Chondrocyte (in vitro differentiated cells): ENCODE results near the gene NOM1. TPM values are rescaled to one million over a fixed set of nuclear protein-coding genes. Genes with fewer than 3 reads are reported as not detected.
A peak's percentile ranks its signal among the peaks of the same experiment; 100 is the strongest.

Source experiments
- DNase-seq: peaks from one replicate; pipeline ENCODE4 v3.0.0; 2021; ENCODE audit warnings: mixed read lengths, low spot score
- H3K27ac Mint-ChIP-seq: one replicate; pipeline ENCODE4 v1.8.0; 2021; ENCODE audit warnings: mild to moderate bottlenecking, moderate library complexity, mixed read lengths; ENCODE audit not compliant: unreplicated experiment
- H3K27me3 Mint-ChIP-seq: 2 replicates; pipeline ENCODE4 v1.8.0; 2021; ENCODE audit warnings: low read depth, mixed read lengths
- H3K36me3 Mint-ChIP-seq: 2 replicates; pipeline ENCODE4 v1.8.0; 2021; ENCODE audit warnings: low read depth, mixed read lengths
- H3K4me1 Mint-ChIP-seq: 2 replicates; pipeline ENCODE4 v1.8.0; 2021; ENCODE audit warnings: low read depth, mild to moderate bottlenecking, mixed read lengths
- H3K4me3 Mint-ChIP-seq: one replicate; pipeline ENCODE4 v1.8.0; 2021; ENCODE audit warnings: mild to moderate bottlenecking, moderate library complexity, mixed read lengths; ENCODE audit not compliant: unreplicated experiment
- H3K9me3 Mint-ChIP-seq: 2 replicates; pipeline ENCODE4 v1.8.0; 2021; ENCODE audit warnings: low read depth, mixed read lengths
- total RNA-seq: library from RNA; stranded (reverse); gene quantifications from 3 replicates; pipeline ENCODE4 v1.2.1, GENCODE V29; 2021
- TF ChIP-seq, protein P1 (sequence below): fragments of 200-600 bp; sonication (generic); IDR thresholded peaks from 2 replicates; pipeline ENCODE4 v1.5.0; 2021; ENCODE audit warnings: antibody characterized with exemption, mild to moderate bottlenecking, moderate library complexity

NOM1 gene
- total RNA-seq, 1 donor from 2014 or later, result 16.9 TPM

DNA sequence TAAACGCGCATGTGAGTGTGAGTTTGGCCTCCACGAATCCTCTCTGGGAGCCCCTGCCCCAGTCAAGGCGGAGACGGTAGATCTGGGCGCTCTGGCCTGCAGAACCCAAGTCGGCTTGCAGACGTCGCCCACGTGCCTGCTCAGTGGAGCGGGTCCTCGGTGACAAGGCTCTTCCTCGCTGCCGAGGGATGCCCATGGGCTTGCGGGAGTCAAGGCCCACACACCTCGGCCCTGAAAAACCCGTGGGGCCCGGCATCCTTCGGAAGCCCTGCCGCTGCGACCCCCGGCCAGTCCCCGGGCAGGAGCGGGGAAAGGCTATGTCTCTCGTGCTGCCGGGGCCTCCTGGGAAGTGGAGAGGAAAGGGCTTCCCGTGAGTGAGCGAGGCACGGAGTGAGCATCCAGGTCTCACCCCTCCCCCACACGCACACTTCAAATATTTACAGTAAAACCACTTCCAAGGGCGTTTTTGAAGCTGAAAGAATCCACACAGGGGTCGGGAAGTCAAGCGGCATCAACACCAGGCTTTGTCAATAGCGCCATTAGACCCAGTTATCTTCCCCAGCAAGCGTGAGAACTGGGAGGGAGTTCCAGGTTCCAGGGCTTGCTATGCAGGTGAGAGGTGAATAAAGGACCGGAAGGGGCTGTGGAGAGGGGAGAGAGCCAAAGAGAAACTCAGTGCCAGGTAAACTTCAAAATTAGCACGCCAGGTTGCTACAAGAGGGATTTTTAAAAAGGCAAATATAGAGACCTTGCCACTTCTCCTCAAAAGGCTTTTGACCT lies 62.0 kb downstream of the NOM1 start:
- H3K9me3 Mint-ChIP-seq, result no peaks in the 10 kb centered on the region
- TF ChIP-seq, protein P1, sequence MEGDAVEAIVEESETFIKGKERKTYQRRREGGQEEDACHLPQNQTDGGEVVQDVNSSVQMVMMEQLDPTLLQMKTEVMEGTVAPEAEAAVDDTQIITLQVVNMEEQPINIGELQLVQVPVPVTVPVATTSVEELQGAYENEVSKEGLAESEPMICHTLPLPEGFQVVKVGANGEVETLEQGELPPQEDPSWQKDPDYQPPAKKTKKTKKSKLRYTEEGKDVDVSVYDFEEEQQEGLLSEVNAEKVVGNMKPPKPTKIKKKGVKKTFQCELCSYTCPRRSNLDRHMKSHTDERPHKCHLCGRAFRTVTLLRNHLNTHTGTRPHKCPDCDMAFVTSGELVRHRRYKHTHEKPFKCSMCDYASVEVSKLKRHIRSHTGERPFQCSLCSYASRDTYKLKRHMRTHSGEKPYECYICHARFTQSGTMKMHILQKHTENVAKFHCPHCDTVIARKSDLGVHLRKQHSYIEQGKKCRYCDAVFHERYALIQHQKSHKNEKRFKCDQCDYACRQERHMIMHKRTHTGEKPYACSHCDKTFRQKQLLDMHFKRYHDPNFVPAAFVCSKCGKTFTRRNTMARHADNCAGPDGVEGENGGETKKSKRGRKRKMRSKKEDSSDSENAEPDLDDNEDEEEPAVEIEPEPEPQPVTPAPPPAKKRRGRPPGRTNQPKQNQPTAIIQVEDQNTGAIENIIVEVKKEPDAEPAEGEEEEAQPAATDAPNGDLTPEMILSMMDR, result no peak
- no peak for DNase-seq
- peaks cover 6% of the 10 kb centered on the region for H3K4me1 Mint-ChIP-seq
- peaks cover 78% of the 10 kb centered on the region for H3K27me3 Mint-ChIP-seq
- no peak overlapping the region for H3K27ac Mint-ChIP-seq
- no peaks in the 10 kb centered on the region for H3K36me3 Mint-ChIP-seq
- peak overlapping the region; percentile 25 for H3K4me3 Mint-ChIP-seq

DNA sequence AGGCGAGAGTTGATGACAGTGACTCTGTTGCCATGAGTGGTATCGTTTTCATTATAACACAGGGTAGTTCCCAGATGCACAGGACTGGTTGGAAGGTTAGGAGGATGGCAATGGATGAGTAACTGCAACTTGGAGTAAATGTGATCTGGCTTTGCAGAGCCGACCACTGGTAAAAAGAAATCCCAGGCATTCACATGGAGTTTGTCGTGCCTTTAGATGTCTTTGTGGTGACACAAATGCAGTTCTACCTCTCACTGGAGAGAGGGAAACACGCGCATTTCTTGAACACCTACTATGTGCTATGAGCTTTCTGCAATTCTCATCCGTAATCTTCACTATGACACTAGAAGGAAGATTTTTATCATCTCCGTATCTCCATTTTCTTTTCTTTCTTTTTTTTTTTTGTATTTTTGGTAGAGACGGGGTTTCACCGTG lies 62.6 kb downstream of the NOM1 start:
- Mint-ChIP-seq H3K4me3 (no peak overlapping the region), H3K9me3 (no peaks in the 10 kb centered on the region), H3K4me1 (peaks cover 6% of the 10 kb centered on the region), H3K36me3 (no peaks in the 10 kb centered on the region), H3K27me3 (peaks cover 79% of the 10 kb centered on the region), H3K27ac (no peak overlapping the region)
- TF ChIP-seq, protein P1, result no peak
- DNase-seq, result no peak

DNA sequence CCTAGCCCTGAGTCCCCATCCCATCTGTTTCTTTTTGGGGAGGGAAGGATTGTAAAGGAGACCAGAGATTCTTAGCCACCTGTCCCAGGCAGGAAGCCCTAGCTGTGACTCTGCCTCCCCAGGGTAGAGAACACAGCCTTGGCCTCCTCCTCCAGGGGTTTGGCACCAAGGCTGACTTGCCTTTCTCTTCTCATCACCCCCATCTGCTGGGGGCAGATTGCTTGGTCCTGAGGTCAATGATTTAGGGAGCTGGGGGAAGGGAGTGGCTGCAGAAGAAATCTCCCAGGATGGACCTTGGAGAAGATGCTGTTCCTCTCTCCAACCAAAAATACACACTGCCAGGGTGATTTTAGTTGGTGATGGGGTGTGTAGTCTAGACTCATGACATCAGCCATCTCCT lies 63.6 kb downstream of the NOM1 start:
- no peak overlapping the region for H3K4me3 Mint-ChIP-seq
- H3K27me3 Mint-ChIP-seq, result peaks cover 76% of the 10 kb centered on the region
- H3K4me1 Mint-ChIP-seq, result peaks cover 6% of the 10 kb centered on the region
- H3K27ac Mint-ChIP-seq, result no peak overlapping the region
- TF ChIP-seq, protein P1, result no peak
- H3K36me3 Mint-ChIP-seq, result no peaks in the 10 kb centered on the region
- no peaks in the 10 kb centered on the region for H3K9me3 Mint-ChIP-seq
- no peak for DNase-seq

DNA sequence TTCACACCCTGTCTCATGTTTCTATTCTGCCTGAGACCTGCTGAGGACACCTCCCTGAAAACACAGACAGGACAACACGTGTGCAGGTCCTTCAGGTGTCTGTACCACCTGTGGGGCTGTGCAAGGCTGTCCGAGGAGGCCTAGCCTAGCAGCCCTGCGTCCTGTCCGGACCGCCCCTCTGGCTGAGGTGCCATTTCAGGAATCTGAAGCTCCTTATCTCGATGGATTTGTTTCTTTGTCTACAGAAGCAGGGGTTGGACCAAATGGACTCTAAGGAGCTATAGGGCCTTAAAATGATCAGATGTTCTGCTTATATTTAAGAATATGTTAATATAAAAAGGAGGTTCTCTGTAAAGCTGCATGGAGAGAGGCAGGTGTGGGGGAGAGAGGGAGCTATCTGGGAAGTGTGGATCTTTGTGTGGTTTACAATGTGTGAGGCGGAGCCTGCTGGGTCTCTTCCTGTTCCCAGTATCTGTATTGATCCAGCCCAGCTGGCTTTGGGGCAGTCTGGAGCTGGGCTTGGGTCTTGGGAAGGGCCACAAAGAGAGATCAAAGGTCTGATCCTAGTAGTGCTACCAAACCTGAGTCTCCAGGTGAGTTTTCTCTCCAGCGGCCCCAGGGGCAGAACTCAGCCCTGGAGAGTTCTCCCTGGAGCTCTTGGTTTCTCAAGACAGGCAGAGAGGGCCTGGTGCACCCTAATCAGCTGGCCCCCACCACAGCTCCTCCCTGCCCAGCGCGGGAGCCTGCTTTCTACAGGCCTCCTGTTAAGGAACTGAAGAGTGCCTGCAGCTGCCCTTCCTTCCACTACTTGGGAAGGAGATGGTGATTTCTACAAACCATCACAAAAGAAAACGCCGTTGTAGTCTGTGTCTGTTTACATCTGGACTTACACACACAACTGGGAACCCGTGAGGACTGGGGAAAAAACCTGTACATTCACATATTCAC lies 64.4 kb downstream of the NOM1 start:
- Mint-ChIP-seq H3K4me3 (no peak overlapping the region), H3K36me3 (no peaks in the 10 kb centered on the region), H3K27ac (no peak overlapping the region), H3K9me3 (no peaks in the 10 kb centered on the region), H3K27me3 (peaks cover 76% of the 10 kb centered on the region), H3K4me1 (peaks cover 10% of the 10 kb centered on the region)
- TF ChIP-seq, protein P1, result no peak
- peak; percentile 65 for DNase-seq
